AG04450 (cell line): ENCODE results near the gene SLC41A3. TPM values are rescaled to one million over a fixed set of nuclear protein-coding genes. Genes with fewer than 3 reads are reported as not detected.

ENCODE experiments used
- CTCF ChIA-PET: fragments of 300-600, 350-600 bp; formaldehyde crosslinking; extraction: SDS; loops from one replicate; lab custom pipeline; 2022; ENCODE audit warnings: antibody characterized with exemption, inconsistent platforms; lab: Charles Lee
- POLR2A ChIA-PET: fragments of 350-600 bp; formaldehyde crosslinking; extraction: SDS; loops from one replicate; lab custom pipeline; 2021; ENCODE audit warnings: antibody characterized with exemption, inconsistent platforms; lab: Yijun Ruan, JAX
- DNase-seq: peaks from one replicate; pipeline ENCODE4 v3.0.0-alpha.2; 2011; ENCODE audit warnings: low read depth, low spot score
- H3K27ac ChIP-seq: one replicate; pipeline ENCODE4 v1.5.1; 2012; ENCODE audit warnings: low read depth, low read length, control low read depth
- H3K27me3 ChIP-seq: one replicate; pipeline ENCODE4 v1.6.0; 2012; ENCODE audit warnings: low read length; ENCODE audit not compliant: control insufficient read depth, insufficient read depth
- H3K4me3 ChIP-seq: 2 replicates; pipeline ENCODE4 v1.5.1; 2011; ENCODE audit warnings: mild to moderate bottlenecking, low read depth, low read length, control low read depth
- H3K9me3 ChIP-seq: 2 replicates; pipeline ENCODE4 v1.5.1; 2012; ENCODE audit warnings: low read length; ENCODE audit not compliant: control insufficient read depth, insufficient read depth
- polyA plus RNA-seq: library from polyadenylated mRNA; depleted of rRNA; stranded (reverse); fragments of >200 nt; gene quantifications from 2 replicates; pipeline ENCODE4 v1.2.3, GENCODE V29; 2011
- TF ChIP-seq, protein P1 (sequence below): IDR thresholded peaks from 2 replicates; pipeline ENCODE4 v1.5.1; 2011; ENCODE audit warnings: low read depth, low read length, control low read depth, inconsistent platforms

Gene SLC41A3
- polyA plus RNA-seq, 1 experiment: 36.9 TPM

DNA sequence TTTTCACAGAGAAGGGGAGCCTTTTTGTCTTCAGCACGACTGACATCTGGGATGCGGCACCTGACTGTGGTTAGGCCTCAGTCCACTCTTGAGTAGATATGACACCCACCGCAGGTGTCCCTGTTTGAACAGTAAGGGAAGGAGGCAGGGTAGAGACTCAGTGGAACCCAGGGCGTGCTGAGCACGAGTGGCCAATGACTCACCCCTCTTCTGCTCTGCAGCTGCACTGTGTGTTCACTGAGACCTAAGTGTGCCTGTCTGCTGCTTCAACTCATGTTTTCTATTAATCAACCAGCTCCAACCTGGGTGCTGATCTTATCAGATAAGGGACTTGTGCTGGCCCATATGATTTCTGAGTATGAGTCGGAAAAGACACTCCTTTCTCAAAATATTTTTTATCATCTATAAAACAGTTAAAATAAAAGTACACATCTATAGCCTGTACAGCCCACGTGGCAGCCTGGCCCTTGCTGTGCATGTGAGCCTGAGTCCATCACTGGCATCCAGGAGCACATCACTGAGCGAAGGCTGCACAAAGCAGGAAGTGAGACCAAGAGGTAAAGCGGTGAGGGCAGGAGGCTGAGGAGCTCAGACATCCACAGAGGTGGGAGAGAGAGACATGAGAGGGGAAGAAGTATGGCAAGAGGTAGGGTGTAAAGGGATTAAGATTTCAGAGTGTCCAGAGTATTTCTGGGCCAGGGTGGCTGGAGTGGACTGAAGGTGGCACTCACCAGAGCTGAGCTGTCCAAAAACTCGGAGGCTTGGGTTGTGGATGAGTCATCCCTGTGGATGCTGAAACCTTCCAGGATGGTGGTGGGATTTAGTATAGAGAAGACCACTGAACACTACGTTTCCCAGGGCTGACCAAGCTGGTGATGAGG lies 49.2 kb downstream of the SLC41A3 start:
- no peak overlapping the region for H3K27ac ChIP-seq
- POLR2A ChIA-PET: no interaction called here
- no peak for DNase-seq
- TF ChIP-seq, protein P1, sequence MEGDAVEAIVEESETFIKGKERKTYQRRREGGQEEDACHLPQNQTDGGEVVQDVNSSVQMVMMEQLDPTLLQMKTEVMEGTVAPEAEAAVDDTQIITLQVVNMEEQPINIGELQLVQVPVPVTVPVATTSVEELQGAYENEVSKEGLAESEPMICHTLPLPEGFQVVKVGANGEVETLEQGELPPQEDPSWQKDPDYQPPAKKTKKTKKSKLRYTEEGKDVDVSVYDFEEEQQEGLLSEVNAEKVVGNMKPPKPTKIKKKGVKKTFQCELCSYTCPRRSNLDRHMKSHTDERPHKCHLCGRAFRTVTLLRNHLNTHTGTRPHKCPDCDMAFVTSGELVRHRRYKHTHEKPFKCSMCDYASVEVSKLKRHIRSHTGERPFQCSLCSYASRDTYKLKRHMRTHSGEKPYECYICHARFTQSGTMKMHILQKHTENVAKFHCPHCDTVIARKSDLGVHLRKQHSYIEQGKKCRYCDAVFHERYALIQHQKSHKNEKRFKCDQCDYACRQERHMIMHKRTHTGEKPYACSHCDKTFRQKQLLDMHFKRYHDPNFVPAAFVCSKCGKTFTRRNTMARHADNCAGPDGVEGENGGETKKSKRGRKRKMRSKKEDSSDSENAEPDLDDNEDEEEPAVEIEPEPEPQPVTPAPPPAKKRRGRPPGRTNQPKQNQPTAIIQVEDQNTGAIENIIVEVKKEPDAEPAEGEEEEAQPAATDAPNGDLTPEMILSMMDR: no peak
- no peak overlapping the region for H3K4me3 ChIP-seq
- no peaks in the 10 kb centered on the region for H3K27me3 ChIP-seq
- CTCF ChIA-PET: no interaction called here
- H3K9me3 ChIP-seq: peaks cover 6% of the 10 kb centered on the region

- TF ChIP-seq, protein P1: no peak
- Histone ChIP-seq H3K4me3 (no peak overlapping the region), H3K27ac (no peak overlapping the region), H3K9me3 (peaks cover 6% of the 10 kb centered on the region), H3K27me3 (no peaks in the 10 kb centered on the region)
- ChIA-PET CTCF (no interaction called here), POLR2A (no interaction called here)
- no peak for DNase-seq
Observed at GRCh38 chr3:126033765-126034164, 50.2 kb downstream of the SLC41A3 start.

DNA sequence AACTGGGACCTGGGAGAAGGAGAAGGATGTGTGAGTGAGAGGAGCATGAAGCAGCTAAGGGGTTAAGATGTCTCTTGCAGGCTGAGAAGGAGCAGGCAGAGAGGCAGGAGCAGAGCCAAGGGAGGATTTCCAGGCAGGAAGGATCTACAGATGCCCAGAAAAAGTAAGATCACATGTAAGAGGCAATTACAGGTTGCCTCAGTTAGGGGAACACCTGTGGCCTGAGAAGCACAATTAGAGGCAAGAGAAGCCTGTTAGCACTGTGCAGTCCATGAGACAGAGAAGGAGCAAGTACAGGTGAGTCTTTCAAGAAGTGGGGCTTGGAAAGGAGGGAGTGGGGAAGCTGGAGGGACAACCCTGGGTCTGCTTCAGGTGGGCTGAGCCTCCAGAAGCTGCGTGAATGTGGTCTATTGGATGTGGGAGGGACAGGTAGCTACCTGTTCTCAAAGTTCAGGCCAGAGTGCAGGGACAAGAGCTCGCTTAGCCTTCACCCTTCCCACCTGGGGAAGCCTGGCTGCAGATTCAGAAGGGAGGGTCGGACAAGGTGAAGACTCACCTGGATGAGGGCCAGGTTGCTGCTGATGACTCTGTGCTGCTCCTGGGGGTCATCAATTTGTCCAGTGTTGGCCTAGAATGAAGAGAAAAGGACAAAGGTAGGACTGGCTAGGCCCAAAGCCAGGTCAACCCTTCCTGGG lies 50.7 kb downstream of the SLC41A3 start:
- H3K9me3 ChIP-seq: peaks cover 11% of the 10 kb centered on the region
- DNase-seq: no peak
- H3K27ac ChIP-seq: no peak overlapping the region
- no peaks in the 10 kb centered on the region for H3K27me3 ChIP-seq
- no peak overlapping the region for H3K4me3 ChIP-seq
- CTCF ChIA-PET: no interaction called here
- TF ChIP-seq, protein P1: no peak
- POLR2A ChIA-PET: no interaction called here

DNA sequence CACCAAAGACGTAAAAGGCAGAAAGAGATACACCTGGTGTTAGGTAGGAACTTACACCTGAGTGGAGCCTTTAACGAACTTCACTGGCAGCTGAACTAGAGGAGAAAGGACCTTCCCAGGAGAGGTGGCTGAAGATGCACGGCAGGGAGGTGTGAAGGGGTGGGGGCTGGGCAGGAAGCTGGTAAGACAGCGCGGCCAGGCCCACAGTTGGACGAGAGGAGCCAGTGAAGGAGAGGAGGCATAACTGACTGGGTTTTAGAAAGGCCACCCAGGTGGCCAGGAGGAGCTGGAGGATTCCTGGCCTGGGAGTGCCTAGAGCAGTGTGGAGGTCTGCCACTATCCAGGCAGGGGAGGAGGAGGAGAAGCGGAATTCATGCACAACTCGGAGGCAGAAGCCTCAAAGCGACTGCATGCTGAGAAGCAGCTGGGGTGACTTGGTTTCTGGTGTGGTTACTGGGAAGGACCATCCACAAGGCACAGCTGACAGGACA lies 51.9 kb downstream of the SLC41A3 start:
- TF ChIP-seq, protein P1: no peak
- Histone ChIP-seq H3K27ac (no peak overlapping the region), H3K4me3 (no peak overlapping the region), H3K9me3 (peaks cover 8% of the 10 kb centered on the region), H3K27me3 (no peaks in the 10 kb centered on the region)
- ChIA-PET POLR2A (no interaction called here), CTCF (no interaction called here)
- DNase-seq: no peak

- POLR2A ChIA-PET: no interaction called here
- no peak for DNase-seq
- TF ChIP-seq, protein P1: no peak
- peaks cover 8% of the 10 kb centered on the region for H3K9me3 ChIP-seq
- no peak overlapping the region for H3K4me3 ChIP-seq
- H3K27me3 ChIP-seq: no peaks in the 10 kb centered on the region
- CTCF ChIA-PET: no interaction called here
- H3K27ac ChIP-seq: no peak overlapping the region
Observed at GRCh38 chr3:126030455-126030854, 53.5 kb downstream of the SLC41A3 start.
